GM23338 (cell line): ENCODE measurements around the gene ERLEC1. TPM values are rescaled to one million over a fixed set of nuclear protein-coding genes. Genes with fewer than 3 reads are reported as not detected.

Experiments used
- ATAC-seq: fragments of 200-7000 bp; cut with Tn5 transposase; 3 replicates; pipeline ENCODE4 v1.9.1; 2020
- DNase-seq: peaks from one replicate; pipeline ENCODE4 v3.0.0-alpha.2; 2015; ENCODE audit warnings: low spot score
- H2AFZ ChIP-seq: fragments of 200-600 bp; sonication (generic); 2 replicates; pipeline ENCODE4 v1.8.0; 2016; ENCODE audit warnings: antibody characterized with exemption, mild to moderate bottlenecking, moderate library complexity
- H3F3A ChIP-seq: fragments of 200-600 bp; sonication (generic); replicated peaks from 2 replicates; pipeline ENCODE4 v1.8.0; 2017; ENCODE audit warnings: antibody characterized with exemption, mixed run types, low read depth
- H3K27ac ChIP-seq: fragments of 200-600 bp; sonication (generic); 2 replicates; pipeline ENCODE4 v1.6.1; 2016; ENCODE audit warnings: low read depth
- H3K27me3 ChIP-seq: fragments of 200-600 bp; sonication (generic); 2 replicates; pipeline ENCODE4 v1.8.0; 2016; ENCODE audit warnings: mild to moderate bottlenecking, mixed run types, moderate library complexity; ENCODE audit not compliant: insufficient read depth
- H3K36me3 ChIP-seq: fragments of 200-600 bp; sonication (generic); 2 replicates; pipeline ENCODE4 v1.8.0; 2016; ENCODE audit warnings: mild to moderate bottlenecking; ENCODE audit not compliant: insufficient read depth
- H3K4me1 ChIP-seq: fragments of 200-600 bp; sonication (generic); 2 replicates; pipeline ENCODE4 v1.8.0; 2016; ENCODE audit warnings: mild to moderate bottlenecking, moderate library complexity; ENCODE audit not compliant: insufficient read depth
- H3K4me2 ChIP-seq: fragments of 200-600 bp; sonication (generic); 2 replicates; pipeline ENCODE4 v1.7.1; 2017; ENCODE audit warnings: mixed run types
- H3K4me3 ChIP-seq: fragments of 200-600 bp; sonication (generic); 2 replicates; pipeline ENCODE4 v1.6.1; 2016; ENCODE audit warnings: mixed run types
- H3K79me2 ChIP-seq: fragments of 200-600 bp; sonication (generic); replicated peaks from 2 replicates; pipeline ENCODE4 v1.8.0; 2017; ENCODE audit warnings: mild to moderate bottlenecking; ENCODE audit not compliant: insufficient read depth
- H3K9me2 ChIP-seq: fragments of 200-600 bp; sonication (generic); 2 replicates; pipeline ENCODE4 v1.8.0; 2017; ENCODE audit not compliant: insufficient read depth
- H4K20me1 ChIP-seq: fragments of 200-600 bp; sonication (generic); replicated peaks from 2 replicates; pipeline ENCODE4 v1.8.0; 2017; ENCODE audit warnings: mild to moderate bottlenecking; ENCODE audit not compliant: insufficient read depth
- H3K27ac Mint-ChIP-seq: 2 replicates; pipeline ENCODE4 v1.8.0; 2020; ENCODE audit warnings: inconsistent platforms, mild to moderate bottlenecking, moderate library complexity, mixed read lengths
- H3K27me3 Mint-ChIP-seq: 3 replicates; pipeline ENCODE4 v1.8.0; 2022; ENCODE audit warnings: low read depth, mild to moderate bottlenecking, moderate library complexity, mixed read lengths, inconsistent platforms; ENCODE audit not compliant: insufficient read depth, poor library complexity
- H3K36me3 Mint-ChIP-seq: 3 replicates; pipeline ENCODE4 v1.8.0; 2021; ENCODE audit warnings: low read depth, mild to moderate bottlenecking, inconsistent platforms, moderate library complexity, mixed read lengths
- H3K4me1 Mint-ChIP-seq: 3 replicates; pipeline ENCODE4 v1.8.0; 2020; ENCODE audit warnings: mild to moderate bottlenecking, inconsistent platforms, mixed read lengths
- H3K4me3 Mint-ChIP-seq: 3 replicates; pipeline ENCODE4 v1.8.0; 2021; ENCODE audit warnings: moderate library complexity, mild to moderate bottlenecking, inconsistent platforms, mixed read lengths
- H3K9me3 Mint-ChIP-seq: 3 replicates; pipeline ENCODE4 v1.8.0; 2020; ENCODE audit warnings: moderate library complexity, mild to moderate bottlenecking, inconsistent platforms, mixed read lengths
- CREB1 ChIP-seq: fragments of 250-450 bp; sonication (Bioruptor Pico); IDR thresholded peaks from 2 replicates; pipeline ENCODE4 v1.5.0; 2020; ENCODE audit warnings: low read depth, mild to moderate bottlenecking, moderate library complexity
- CTCF ChIP-seq, 2 experiments: fragments of 200-600 bp in 1 of 2; sonication (generic) in 1 of 2; conservative IDR thresholded peaks; 2 replicates each; pipeline versions ENCODE4 v1.5.1 to v1.6.1; 2016 to 2017; ENCODE audit warnings: antibody characterized with exemption in 2 of 2, low read depth in 2 of 2, mild to moderate bottlenecking in 2 of 2, moderate library complexity in 1 of 2
- ETS1 ChIP-seq: IDR thresholded peaks from 2 replicates; pipeline ENCODE4 v1.6.1; 2016; ENCODE audit warnings: antibody characterized with exemption
- EZH2 ChIP-seq: fragments of 200-600 bp; sonication (generic); IDR thresholded peaks from one replicate; pipeline ENCODE4 v1.8.0; 2017; ENCODE audit warnings: antibody characterized with exemption, mild to moderate bottlenecking, low read depth; ENCODE audit not compliant: unreplicated experiment
- EZH2phosphoT487 ChIP-seq: fragments of 200-600 bp; sonication (generic); IDR thresholded peaks from one replicate; pipeline ENCODE4 v1.8.1; 2018; ENCODE audit warnings: antibody characterized with exemption; ENCODE audit not compliant: unreplicated experiment
- JUNB ChIP-seq: IDR thresholded peaks from one replicate; pipeline ENCODE4 v1.6.1; 2016; ENCODE audit warnings: antibody characterized with exemption; ENCODE audit not compliant: unreplicated experiment
- NANOG ChIP-seq: IDR thresholded peaks from 2 replicates; pipeline ENCODE4 v1.6.1; 2016; ENCODE audit warnings: antibody characterized with exemption, borderline replicate concordance
- POLR2AphosphoS5 ChIP-seq: IDR thresholded peaks from 2 replicates; pipeline ENCODE4 v1.6.1; 2016; ENCODE audit warnings: antibody characterized with exemption, low read depth
- STAT1 ChIP-seq: IDR thresholded peaks from one replicate; pipeline ENCODE4 v1.6.1; 2016; ENCODE audit warnings: antibody characterized with exemption; ENCODE audit not compliant: unreplicated experiment
- ZNF114 ChIP-seq: fragments of 250-450 bp; sonication (Bioruptor Pico); IDR thresholded peaks from 2 replicates; pipeline ENCODE4 v1.5.0; 2020; ENCODE audit warnings: mild to moderate bottlenecking, moderate library complexity
- ZNF331 ChIP-seq: fragments of 250-450 bp; sonication (Bioruptor Pico); IDR thresholded peaks from 2 replicates; pipeline ENCODE4 v1.5.0; 2020; ENCODE audit warnings: low read depth, mild to moderate bottlenecking, moderate library complexity
- polyA plus RNA-seq: library from polyadenylated mRNA; unstranded; fragments of >200 nt; fragmentation: Nextera tagmentation; extraction: Ambion mirVana; gene quantifications from 2 replicates; pipeline ENCODE4 v1.2.1, GENCODE V29; 2016
- total RNA-seq: library from RNA; depleted of rRNA; stranded (reverse); fragments of >200 nt; shearing (Covaris generic); gene quantifications from 2 replicates; pipeline ENCODE4 v1.2.3, GENCODE V29; 2014
- TF ChIP-seq, protein P1 (sequence below): IDR thresholded peaks from one replicate; pipeline ENCODE4 v1.6.1; 2018; ENCODE audit warnings: antibody characterized with exemption; ENCODE audit not compliant: unreplicated experiment
- TF ChIP-seq, protein P2 (sequence below): fragments of 250-450 bp; sonication (Bioruptor Pico); IDR thresholded peaks from 2 replicates; pipeline ENCODE4 v1.5.0; 2020; ENCODE audit warnings: mild to moderate bottlenecking, moderate library complexity

ERLEC1 gene
- total and polyA plus RNA-seq, 2 experiments from 2014 or later = 35.0 to 41.2 TPM

GRCh38 chr2:53859206-53860181 lies 72.7 kb downstream of the ERLEC1 start, which contains the start of gene GPR75:
GPR75 (minus strand) TSS chr2:53859967; CDS start chr2:53854756, 5,211 bp downstream.
- H3K27me3 Mint-ChIP-seq = no peaks in the 10 kb centered on the region
- Histone ChIP-seq H3K27me3 (no peaks in the 10 kb centered on the region), H3K4me3 (peak within 1 kb of the TSS; percentile 77), H3F3A (no peaks in the 10 kb centered on the region), H3K27ac (peak within 1 kb of the TSS; percentile 75), H3K4me1 (peaks cover 23% of the 10 kb centered on the region; the same call in 1 of the 2 replicates), H3K4me2 (peak within 1 kb of the TSS; percentile 92), H2AFZ (peak within 1 kb of the TSS; percentile 78; the same call in 1 of the 2 replicates), H4K20me1 (no peaks in the 10 kb centered on the region), H3K9me2 (no peaks in the 10 kb centered on the region), H3K36me3 (peaks cover 5% of the 10 kb centered on the region; the same call in 1 of the 2 replicates), H3K79me2 (no peaks in the 10 kb centered on the region)
- no peak within 1 kb of the TSS for H3K27ac Mint-ChIP-seq
- H3K9me3 Mint-ChIP-seq = no peaks in the 10 kb centered on the region
- ATAC-seq = peak; percentile 89
- H3K4me3 Mint-ChIP-seq = peak within 1 kb of the TSS; percentile 69
- TF ChIP-seq CTCF (conservative IDR thresholded peaks at IDR 0.05; ENCODE audit: low read depth in 2 of 2) = 0 out of 4 replicates have a peak, but pooled peaks have one; percentile 0 to 10
- TF ChIP-seq, protein P1, sequence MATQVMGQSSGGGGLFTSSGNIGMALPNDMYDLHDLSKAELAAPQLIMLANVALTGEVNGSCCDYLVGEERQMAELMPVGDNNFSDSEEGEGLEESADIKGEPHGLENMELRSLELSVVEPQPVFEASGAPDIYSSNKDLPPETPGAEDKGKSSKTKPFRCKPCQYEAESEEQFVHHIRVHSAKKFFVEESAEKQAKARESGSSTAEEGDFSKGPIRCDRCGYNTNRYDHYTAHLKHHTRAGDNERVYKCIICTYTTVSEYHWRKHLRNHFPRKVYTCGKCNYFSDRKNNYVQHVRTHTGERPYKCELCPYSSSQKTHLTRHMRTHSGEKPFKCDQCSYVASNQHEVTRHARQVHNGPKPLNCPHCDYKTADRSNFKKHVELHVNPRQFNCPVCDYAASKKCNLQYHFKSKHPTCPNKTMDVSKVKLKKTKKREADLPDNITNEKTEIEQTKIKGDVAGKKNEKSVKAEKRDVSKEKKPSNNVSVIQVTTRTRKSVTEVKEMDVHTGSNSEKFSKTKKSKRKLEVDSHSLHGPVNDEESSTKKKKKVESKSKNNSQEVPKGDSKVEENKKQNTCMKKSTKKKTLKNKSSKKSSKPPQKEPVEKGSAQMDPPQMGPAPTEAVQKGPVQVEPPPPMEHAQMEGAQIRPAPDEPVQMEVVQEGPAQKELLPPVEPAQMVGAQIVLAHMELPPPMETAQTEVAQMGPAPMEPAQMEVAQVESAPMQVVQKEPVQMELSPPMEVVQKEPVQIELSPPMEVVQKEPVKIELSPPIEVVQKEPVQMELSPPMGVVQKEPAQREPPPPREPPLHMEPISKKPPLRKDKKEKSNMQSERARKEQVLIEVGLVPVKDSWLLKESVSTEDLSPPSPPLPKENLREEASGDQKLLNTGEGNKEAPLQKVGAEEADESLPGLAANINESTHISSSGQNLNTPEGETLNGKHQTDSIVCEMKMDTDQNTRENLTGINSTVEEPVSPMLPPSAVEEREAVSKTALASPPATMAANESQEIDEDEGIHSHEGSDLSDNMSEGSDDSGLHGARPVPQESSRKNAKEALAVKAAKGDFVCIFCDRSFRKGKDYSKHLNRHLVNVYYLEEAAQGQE = no peak
- TF ChIP-seq, protein P2, sequence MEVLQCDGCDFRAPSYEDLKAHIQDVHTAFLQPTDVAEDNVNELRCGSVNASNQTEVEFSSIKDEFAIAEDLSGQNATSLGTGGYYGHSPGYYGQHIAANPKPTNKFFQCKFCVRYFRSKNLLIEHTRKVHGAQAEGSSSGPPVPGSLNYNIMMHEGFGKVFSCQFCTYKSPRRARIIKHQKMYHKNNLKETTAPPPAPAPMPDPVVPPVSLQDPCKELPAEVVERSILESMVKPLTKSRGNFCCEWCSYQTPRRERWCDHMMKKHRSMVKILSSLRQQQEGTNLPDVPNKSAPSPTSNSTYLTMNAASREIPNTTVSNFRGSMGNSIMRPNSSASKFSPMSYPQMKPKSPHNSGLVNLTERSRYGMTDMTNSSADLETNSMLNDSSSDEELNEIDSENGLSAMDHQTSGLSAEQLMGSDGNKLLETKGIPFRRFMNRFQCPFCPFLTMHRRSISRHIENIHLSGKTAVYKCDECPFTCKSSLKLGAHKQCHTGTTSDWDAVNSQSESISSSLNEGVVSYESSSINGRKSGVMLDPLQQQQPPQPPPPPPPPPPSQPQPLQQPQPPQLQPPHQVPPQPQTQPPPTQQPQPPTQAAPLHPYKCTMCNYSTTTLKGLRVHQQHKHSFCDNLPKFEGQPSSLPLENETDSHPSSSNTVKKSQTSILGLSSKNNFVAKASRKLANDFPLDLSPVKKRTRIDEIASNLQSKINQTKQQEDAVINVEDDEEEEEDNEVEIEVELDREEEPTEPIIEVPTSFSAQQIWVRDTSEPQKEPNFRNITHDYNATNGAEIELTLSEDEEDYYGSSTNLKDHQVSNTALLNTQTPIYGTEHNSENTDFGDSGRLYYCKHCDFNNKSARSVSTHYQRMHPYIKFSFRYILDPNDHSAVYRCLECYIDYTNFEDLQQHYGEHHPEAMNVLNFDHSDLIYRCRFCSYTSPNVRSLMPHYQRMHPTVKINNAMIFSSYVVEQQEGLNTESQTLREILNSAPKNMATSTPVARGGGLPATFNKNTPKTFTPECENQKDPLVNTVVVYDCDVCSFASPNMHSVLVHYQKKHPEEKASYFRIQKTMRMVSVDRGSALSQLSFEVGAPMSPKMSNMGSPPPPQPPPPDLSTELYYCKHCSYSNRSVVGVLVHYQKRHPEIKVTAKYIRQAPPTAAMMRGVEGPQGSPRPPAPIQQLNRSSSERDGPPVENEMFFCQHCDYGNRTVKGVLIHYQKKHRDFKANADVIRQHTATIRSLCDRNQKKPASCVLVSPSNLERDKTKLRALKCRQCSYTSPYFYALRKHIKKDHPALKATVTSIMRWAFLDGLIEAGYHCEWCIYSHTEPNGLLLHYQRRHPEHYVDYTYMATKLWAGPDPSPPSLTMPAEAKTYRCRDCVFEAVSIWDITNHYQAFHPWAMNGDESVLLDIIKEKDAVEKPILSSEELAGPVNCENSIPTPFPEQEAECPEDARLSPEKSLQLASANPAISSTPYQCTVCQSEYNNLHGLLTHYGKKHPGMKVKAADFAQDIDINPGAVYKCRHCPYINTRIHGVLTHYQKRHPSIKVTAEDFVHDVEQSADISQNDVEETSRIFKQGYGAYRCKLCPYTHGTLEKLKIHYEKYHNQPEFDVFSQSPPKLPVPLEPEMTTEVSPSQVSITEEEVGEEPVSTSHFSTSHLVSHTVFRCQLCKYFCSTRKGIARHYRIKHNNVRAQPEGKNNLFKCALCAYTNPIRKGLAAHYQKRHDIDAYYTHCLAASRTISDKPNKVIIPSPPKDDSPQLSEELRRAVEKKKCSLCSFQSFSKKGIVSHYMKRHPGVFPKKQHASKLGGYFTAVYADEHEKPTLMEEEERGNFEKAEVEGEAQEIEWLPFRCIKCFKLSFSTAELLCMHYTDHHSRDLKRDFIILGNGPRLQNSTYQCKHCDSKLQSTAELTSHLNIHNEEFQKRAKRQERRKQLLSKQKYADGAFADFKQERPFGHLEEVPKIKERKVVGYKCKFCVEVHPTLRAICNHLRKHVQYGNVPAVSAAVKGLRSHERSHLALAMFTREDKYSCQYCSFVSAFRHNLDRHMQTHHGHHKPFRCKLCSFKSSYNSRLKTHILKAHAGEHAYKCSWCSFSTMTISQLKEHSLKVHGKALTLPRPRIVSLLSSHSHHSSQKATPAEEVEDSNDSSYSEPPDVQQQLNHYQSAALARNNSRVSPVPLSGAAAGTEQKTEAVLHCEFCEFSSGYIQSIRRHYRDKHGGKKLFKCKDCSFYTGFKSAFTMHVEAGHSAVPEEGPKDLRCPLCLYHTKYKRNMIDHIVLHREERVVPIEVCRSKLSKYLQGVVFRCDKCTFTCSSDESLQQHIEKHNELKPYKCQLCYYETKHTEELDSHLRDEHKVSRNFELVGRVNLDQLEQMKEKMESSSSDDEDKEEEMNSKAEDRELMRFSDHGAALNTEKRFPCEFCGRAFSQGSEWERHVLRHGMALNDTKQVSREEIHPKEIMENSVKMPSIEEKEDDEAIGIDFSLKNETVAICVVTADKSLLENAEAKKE (CRISPR knock-in tag) = no peak
- TF ChIP-seq EZH2phosphoT487 = no peak
- TF ChIP-seq NANOG = no peak
- TF ChIP-seq JUNB = no peak
- no peak for TF ChIP-seq ZNF331 (CRISPR knock-in tag)
- peak; percentile 32; the same call in 1 of the 2 replicates for TF ChIP-seq POLR2AphosphoS5
- no peak for TF ChIP-seq STAT1
- TF ChIP-seq EZH2 = no peak
- TF ChIP-seq CREB1 (CRISPR knock-in tag) = peak; percentile 48; the same call in 1 of the 2 replicates
- no peak for TF ChIP-seq ETS1
- TF ChIP-seq ZNF114 (CRISPR knock-in tag) = no peak
- peak; percentile 81 for DNase-seq
- peaks cover 21% of the 10 kb centered on the region for H3K4me1 Mint-ChIP-seq
- peaks cover 6% of the 10 kb centered on the region; the same call in 1 of the 3 replicates for H3K36me3 Mint-ChIP-seq
